HL-60 (cell line): ENCODE results near the gene C12orf50.
"Not testable (repeated sequence)": the region's sequence is repeated elsewhere in the genome, so short reads cannot be mapped to it uniquely, and the experiment has no call there.

Experiments
- DNase-seq, 2 experiments: peaks; one replicate each; pipeline ENCODE4 v3.0.0-alpha.2; 2010 to 2020; ENCODE audit warnings: low read depth in 1 of 2, low spot score in 1 of 2
- H3K27ac ChIP-seq: fragments of 250-450 bp; sonication (Bioruptor Pico); replicated peaks from 2 replicates; pipeline ENCODE4 v1.5.1; 2020; ENCODE audit warnings: mild to moderate bottlenecking, moderate library complexity
- H3K27me3 ChIP-seq: fragments of 250-450 bp; sonication (Bioruptor Pico); 2 replicates; pipeline ENCODE4 v1.5.1; 2021; ENCODE audit warnings: mild to moderate bottlenecking, moderate library complexity; ENCODE audit not compliant: insufficient read depth, poor library complexity, severe bottlenecking
- H3K4me3 ChIP-seq: replicated peaks from 2 replicates; pipeline ENCODE4 v1.5.1; 2011; ENCODE audit warnings: mild to moderate bottlenecking, control low read depth, low read length; ENCODE audit not compliant: insufficient read depth
- CTCF ChIP-seq: IDR thresholded peaks from one replicate; pipeline ENCODE4 v1.5.1; 2011; ENCODE audit warnings: low read length, control low read depth, inconsistent platforms; ENCODE audit not compliant: insufficient read depth
- GABPA ChIP-seq: IDR thresholded peaks from 2 replicates; pipeline ENCODE4 v1.6.1; 2012; ENCODE audit warnings: low read depth
- POLR2AphosphoS5 ChIP-seq: IDR thresholded peaks from 2 replicates; pipeline ENCODE4 v1.6.1; 2012; ENCODE audit warnings: low read depth
- REST ChIP-seq: IDR thresholded peaks from 2 replicates; pipeline ENCODE4 v1.6.1; 2012; ENCODE audit warnings: low read depth; ENCODE audit not compliant: insufficient replicate concordance
- SPI1 ChIP-seq: IDR thresholded peaks from 2 replicates; pipeline ENCODE4 v1.6.1; 2012; ENCODE audit warnings: low read depth, mild to moderate bottlenecking, borderline replicate concordance

The C12orf50 gene

GRCh38 chr12:88036353-88036965 is 7.3 kb upstream of the C12orf50 start:
- Histone ChIP-seq H3K4me3 (peak overlapping the region; percentile 79), H3K27ac (peak overlapping the region; percentile 84), H3K27me3 (no peaks in the 10 kb centered on the region)
- TF ChIP-seq CTCF: no peak
- TF ChIP-seq SPI1: no peak
- TF ChIP-seq GABPA: no peak
- no peak for TF ChIP-seq POLR2AphosphoS5
- TF ChIP-seq REST: no peak
- DNase-seq: peak; percentile 27 to 51

GRCh38 chr12:88035907-88036289 is 6.7 kb upstream of the C12orf50 start:
- Histone ChIP-seq H3K4me3 (peak overlapping the region; percentile 79), H3K27ac (peak overlapping the region; percentile 84), H3K27me3 (no peaks in the 10 kb centered on the region)
- TF ChIP-seq SPI1 (no peak), REST (no peak), GABPA (no peak), CTCF (no peak), POLR2AphosphoS5 (no peak)
- DNase-seq: no peak

GRCh38 chr12:88035271-88035906 is 6.2 kb upstream of the C12orf50 start:
- peak; percentile 95 for TF ChIP-seq POLR2AphosphoS5
- TF ChIP-seq REST: no peak
- H3K27me3 ChIP-seq: no peaks in the 10 kb centered on the region
- H3K27ac ChIP-seq: peak overlapping the region; percentile 84
- peak; percentile 56 to 90 for DNase-seq
- peak overlapping the region; percentile 79 for H3K4me3 ChIP-seq

- not testable (repeated sequence) for H3K27me3 ChIP-seq, H3K27ac ChIP-seq, H3K4me3 ChIP-seq
Observed at GRCh38 chr12:88031161-88031560, 2.0 kb upstream of the C12orf50 start.

More at GRCh38 chr12:88031161-88031560, 2.0 kb upstream of the C12orf50 start:
- not testable (repeated sequence) for DNase-seq
